ENCODE data around the gene SLAMF8. TPM values are rescaled to one million over a fixed set of nuclear protein-coding genes. Genes with fewer than 3 reads are reported as not detected.

Gene SLAMF8
- total and polyA plus RNA-seq, 2 of the 8 experiments (the other 6 are each of a cell fraction or from before 2014, with no cell fraction given), result not detected

DNA sequence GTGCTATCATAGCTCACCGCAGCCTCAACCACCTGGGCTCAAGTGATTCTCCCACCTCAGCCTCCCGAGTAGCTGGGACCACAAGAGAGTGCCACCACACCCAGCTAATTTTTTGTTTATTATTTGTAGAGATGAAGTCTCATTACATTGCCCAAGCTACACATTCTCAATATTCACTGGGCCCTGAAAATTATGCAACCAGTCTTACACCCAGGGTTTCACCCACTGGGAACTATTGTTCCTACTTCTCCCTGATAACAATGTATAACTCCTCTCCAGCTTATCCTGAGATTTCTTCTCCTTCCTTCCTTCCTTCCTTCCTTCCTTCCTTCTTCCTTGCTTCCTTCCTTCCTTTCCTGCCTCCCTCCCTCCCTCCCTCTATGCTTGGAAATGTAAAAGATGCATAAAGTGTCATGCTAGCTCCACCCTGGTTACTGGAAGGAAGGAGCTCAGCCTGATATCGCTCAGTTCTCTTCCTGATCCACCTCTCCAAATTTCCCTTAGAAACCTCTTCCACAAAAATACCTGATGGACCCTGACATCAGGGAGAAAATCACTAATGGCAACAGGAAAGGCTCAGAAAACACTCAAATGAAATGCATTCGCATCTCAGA, 47.0 kb downstream of the SLAMF8 start (continued):
- TF ChIP-seq KDM1A (IDR thresholded peaks at IDR 0.05; ENCODE audit: borderline replicate concordance, low read length) (no peak), EGR1 (IDR thresholded peaks at IDR 0.05; ENCODE audit: borderline replicate concordance, low read depth, low read length) (no peak), JUND (IDR thresholded peaks at IDR 0.05; ENCODE audit: low read length) (no peak), CBX8 (IDR thresholded peaks at IDR 0.05; ENCODE audit: borderline replicate concordance, low read depth, low read length) (no peak), TAF1 (IDR thresholded peaks at IDR 0.05; ENCODE audit: low read depth, low read length) (no peak)
